ENCODE results near the gene KIF20A. TPM values are rescaled to one million over a fixed set of nuclear protein-coding genes. Genes with fewer than 3 reads are reported as not detected.
"Not testable (repeated sequence)": the region's sequence is repeated elsewhere in the genome, so short reads cannot be mapped to it uniquely, and the experiment has no call there.

Gene KIF20A
- total RNA-seq, 2 experiments from 2014 or later, result 50.7 to 51.4 TPM

DNA sequence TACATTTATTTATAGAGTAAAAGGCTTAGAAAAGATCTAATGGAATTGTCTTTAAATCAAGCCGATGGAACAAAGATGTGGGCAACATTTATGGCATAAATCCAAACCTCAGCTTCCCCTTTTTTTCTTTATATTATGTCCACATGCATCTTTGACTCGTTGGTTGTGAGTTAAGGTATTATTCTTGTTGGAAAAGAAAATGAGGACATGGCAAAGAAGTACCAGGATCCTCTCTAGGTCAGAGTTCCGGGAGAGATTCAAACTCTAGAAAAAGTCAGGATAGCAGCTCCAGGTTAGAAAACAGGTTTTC is 39.2 kb upstream of the KIF20A start:
- no peak for ATAC-seq
- CTCF ChIA-PET, result interaction anchor here (0.7 to 2.0 kb wide), 7 partner anchors 11 to 361 kb away, joined by 3 to 8 read pairs (median 5); no protein-coding TSS in a partner anchor
- no peak overlapping the region for H3K27ac Mint-ChIP-seq

DNA sequence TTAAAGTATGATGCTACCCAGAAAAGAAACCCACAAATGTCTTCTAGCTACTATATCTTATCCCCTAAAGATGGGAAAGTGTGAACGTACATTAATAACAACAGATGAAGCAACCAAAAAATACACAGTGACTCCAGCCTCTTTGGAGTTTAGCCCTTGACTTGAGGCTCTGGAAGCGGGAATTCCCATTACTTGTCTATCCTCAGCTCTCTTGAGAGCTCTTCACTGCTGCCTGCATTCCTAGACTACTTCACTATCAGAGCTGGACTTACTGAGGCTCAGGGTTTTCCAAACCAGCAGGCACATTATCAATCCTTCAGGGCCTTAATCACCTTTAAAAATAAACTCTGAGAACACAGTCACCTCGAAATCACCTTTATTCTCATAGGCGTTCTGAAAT is 38.6 kb upstream of the KIF20A start:
- no peaks in the 10 kb centered on the region for H3K9me3 Mint-ChIP-seq
- TF ChIP-seq, protein P1, sequence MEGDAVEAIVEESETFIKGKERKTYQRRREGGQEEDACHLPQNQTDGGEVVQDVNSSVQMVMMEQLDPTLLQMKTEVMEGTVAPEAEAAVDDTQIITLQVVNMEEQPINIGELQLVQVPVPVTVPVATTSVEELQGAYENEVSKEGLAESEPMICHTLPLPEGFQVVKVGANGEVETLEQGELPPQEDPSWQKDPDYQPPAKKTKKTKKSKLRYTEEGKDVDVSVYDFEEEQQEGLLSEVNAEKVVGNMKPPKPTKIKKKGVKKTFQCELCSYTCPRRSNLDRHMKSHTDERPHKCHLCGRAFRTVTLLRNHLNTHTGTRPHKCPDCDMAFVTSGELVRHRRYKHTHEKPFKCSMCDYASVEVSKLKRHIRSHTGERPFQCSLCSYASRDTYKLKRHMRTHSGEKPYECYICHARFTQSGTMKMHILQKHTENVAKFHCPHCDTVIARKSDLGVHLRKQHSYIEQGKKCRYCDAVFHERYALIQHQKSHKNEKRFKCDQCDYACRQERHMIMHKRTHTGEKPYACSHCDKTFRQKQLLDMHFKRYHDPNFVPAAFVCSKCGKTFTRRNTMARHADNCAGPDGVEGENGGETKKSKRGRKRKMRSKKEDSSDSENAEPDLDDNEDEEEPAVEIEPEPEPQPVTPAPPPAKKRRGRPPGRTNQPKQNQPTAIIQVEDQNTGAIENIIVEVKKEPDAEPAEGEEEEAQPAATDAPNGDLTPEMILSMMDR (IDR thresholded peaks at IDR 0.05), result no peak
- peaks cover 13% of the 10 kb centered on the region for H3K27me3 Mint-ChIP-seq
- DNase-seq (no peak), ATAC-seq (no peak)
- no peak overlapping the region for H3K4me3 Mint-ChIP-seq
- H3K36me3 Mint-ChIP-seq (ENCODE audit: low read depth), result no peaks in the 10 kb centered on the region
- CTCF ChIA-PET, result interaction anchor here (0.7 to 2.0 kb wide), 6 partner anchors 10 to 361 kb away, joined by 3 to 8 read pairs (median 5); no protein-coding TSS in a partner anchor
- intact Hi-C loops (cut with micrococcal nuclease), result no loop called here
- POLR2A ChIA-PET, result interaction anchor here (0.6 kb wide), 1 partner anchor 240 kb away, joined by 3 read pairs; no protein-coding TSS in a partner anchor
- H3K27ac Mint-ChIP-seq, result no peak overlapping the region
- H3K4me1 Mint-ChIP-seq (ENCODE audit: low read depth), result peaks cover 4% of the 10 kb centered on the region

More for the DNA sequence above, 39.2 kb upstream of the KIF20A start:
- Mint-ChIP-seq H3K4me3 (no peak overlapping the region), H3K27me3 (peaks cover 13% of the 10 kb centered on the region), H3K9me3 (no peaks in the 10 kb centered on the region), H3K4me1 (ENCODE audit: low read depth) (peaks cover 4% of the 10 kb centered on the region), H3K36me3 (ENCODE audit: low read depth) (no peaks in the 10 kb centered on the region)
- TF ChIP-seq, protein P1 (IDR thresholded peaks at IDR 0.05), result no peak
- intact Hi-C loops (cut with micrococcal nuclease), result no loop called here
- POLR2A ChIA-PET, result interaction anchor here (0.6 kb wide), 2 partner anchors 10 to 239 kb away, joined by 3 to 4 read pairs; no protein-coding TSS in a partner anchor
- DNase-seq, result no peak

DNA sequence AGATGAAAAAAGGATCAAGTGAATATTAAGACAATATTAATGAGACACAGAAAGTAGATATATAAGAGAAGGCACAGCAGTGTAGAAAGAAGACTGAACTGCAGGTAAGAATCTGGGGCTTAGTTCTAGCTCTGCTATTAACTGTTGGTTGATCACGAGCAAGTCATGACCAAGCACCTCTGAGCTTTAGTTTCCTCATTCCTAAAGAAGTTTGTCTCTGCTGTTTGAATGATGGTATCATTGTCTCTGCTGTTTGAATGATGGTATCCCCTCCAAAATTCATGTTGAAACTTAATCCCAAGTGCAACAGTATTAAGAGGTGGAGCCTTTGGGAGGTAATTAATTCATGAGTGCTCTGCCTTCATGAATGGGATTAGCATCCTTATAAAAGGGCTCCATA is 37.2 kb upstream of the KIF20A start:
- ATAC-seq (no peak), DNase-seq (no peak)
- intact Hi-C loops (cut with micrococcal nuclease), result no loop called here
- Mint-ChIP-seq H3K27me3 (peaks cover 13% of the 10 kb centered on the region), H3K36me3 (ENCODE audit: low read depth) (no peaks in the 10 kb centered on the region), H3K4me1 (ENCODE audit: low read depth) (peaks cover 4% of the 10 kb centered on the region), H3K9me3 (no peaks in the 10 kb centered on the region), H3K27ac (no peak overlapping the region), H3K4me3 (no peak overlapping the region)
- CTCF ChIA-PET, result interaction anchor here (0.6 kb wide), 1 partner anchor 72 kb away, joined by 3 read pairs; no protein-coding TSS in a partner anchor
- TF ChIP-seq, protein P1 (IDR thresholded peaks at IDR 0.05), result no peak
- POLR2A ChIA-PET, result interaction anchor here (0.5 to 1.0 kb wide), 2 partner anchors 45 to 1776 kb away, joined by 3 to 4 read pairs; no protein-coding TSS in a partner anchor

DNA sequence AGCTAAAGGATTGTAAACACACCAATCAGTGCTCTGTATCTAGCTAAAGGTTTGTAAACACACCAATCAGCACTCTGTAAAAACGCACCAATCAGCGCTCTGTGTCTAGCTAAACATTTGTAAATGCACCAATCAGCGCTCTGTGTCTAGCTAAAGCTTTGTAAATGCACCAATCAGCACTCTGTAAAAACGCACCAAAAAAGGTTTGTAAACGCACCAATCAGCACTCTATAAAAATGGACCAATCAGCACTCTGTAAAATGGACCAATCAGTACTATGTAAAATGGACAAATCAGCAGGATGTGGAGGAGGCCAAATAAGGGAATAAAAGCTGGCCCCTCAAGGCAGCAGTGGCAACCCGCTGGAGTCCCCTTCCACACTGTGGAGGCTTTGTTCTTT is 35.3 kb upstream of the KIF20A start:
- H3K27me3 Mint-ChIP-seq; H3K4me1 Mint-ChIP-seq (ENCODE audit: low read depth); intact Hi-C loops (cut with micrococcal nuclease); ATAC-seq; DNase-seq; H3K36me3 Mint-ChIP-seq (ENCODE audit: low read depth); H3K4me3 Mint-ChIP-seq; H3K9me3 Mint-ChIP-seq; H3K27ac Mint-ChIP-seq; POLR2A ChIA-PET: not testable (repeated sequence)
- CTCF ChIA-PET, result interaction anchor here (0.8 to 1.8 kb wide), 4 partner anchors 10 to 75 kb away, joined by 4 to 8 read pairs (median 4); no protein-coding TSS in a partner anchor

DNA sequence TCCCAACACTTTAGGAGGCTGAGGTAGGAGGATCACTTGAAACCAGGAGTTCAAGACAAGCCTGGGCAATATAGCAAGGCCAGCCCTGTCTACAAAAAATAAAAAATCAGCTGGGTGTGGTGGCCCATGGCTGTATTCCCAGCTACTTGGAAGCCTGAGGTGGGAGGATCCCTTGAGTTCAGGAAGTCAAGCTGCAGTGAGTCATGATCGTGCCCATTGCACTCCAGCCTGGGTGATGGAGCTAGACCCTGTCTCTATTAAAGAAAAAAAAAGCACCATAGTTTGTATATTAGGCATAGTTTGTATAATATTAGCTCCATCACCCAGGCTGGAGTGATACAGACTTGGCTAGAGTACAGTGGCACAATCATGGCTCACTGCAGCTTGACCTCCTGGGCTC is 30.1 kb upstream of the KIF20A start:
- TF ChIP-seq, protein P1 (IDR thresholded peaks at IDR 0.05), result no peak
- H3K9me3 Mint-ChIP-seq, result no peaks in the 10 kb centered on the region
- intact Hi-C loops (cut with micrococcal nuclease), result no loop called here
- no peaks in the 10 kb centered on the region for H3K36me3 Mint-ChIP-seq (ENCODE audit: low read depth)
- H3K4me1 Mint-ChIP-seq (ENCODE audit: low read depth), result no peaks in the 10 kb centered on the region
- no peak overlapping the region for H3K27ac Mint-ChIP-seq
- ATAC-seq, result no peak
- H3K4me3 Mint-ChIP-seq, result no peak overlapping the region
- ChIA-PET CTCF (interaction anchor here (0.6 to 1.6 kb wide), 3 partner anchors 80 to 370 kb away, joined by 3 to 9 read pairs (median 4); no protein-coding TSS in a partner anchor), POLR2A (interaction anchor here (0.6 kb wide), 1 partner anchor 80 kb away, joined by 3 read pairs; no protein-coding TSS in a partner anchor)
- H3K27me3 Mint-ChIP-seq, result no peaks in the 10 kb centered on the region
- DNase-seq, result no peak

Data from activated CD8-positive, alpha-beta T cell treated with anti-CD3 and anti-CD28 coated beads for 36 hours (primary cell).